ENCODE results near the gene PACS2. TPM values are rescaled to one million over a fixed set of nuclear protein-coding genes. Genes with fewer than 3 reads are reported as not detected.

Gene PACS2
- total and polyA plus RNA-seq, 2 donors (not counting 3 experiments of a cell fraction or from before 2014, with no cell fraction given): 52.7 to 86.3 TPM

- Histone ChIP-seq H3K9ac (replicated peaks; ENCODE audit: extremely low read depth, insufficient read depth, low read length) (no peak overlapping the region), H3K79me2 (ENCODE audit: control insufficient read depth, insufficient read depth, low read length) (no peaks in the 10 kb centered on the region), H4K20me1 (replicated peaks; ENCODE audit: control insufficient read depth, extremely low read depth, insufficient read depth, low read length) (no peaks in the 10 kb centered on the region), H3K9me3 (replicated peaks; ENCODE audit: control insufficient read depth, insufficient read depth, low read length) (no peaks in the 10 kb centered on the region), H2AFZ (ENCODE audit: low read depth, low read length) (no peak overlapping the region), H3K36me3 (ENCODE audit: control insufficient read depth in 2 of 2, extremely low read depth in 1 of 2, insufficient read depth in 2 of 2, low read length in 2 of 2) (peaks cover 0 to 4% of the 10 kb centered on the region in 2 experiments), H3K4me3 (replicated peaks in 1 of 3; ENCODE audit: insufficient read depth in 1 of 3, low read depth in 1 of 3, low read length in 3 of 3) (no peak overlapping the region), H3K27ac (ENCODE audit: insufficient read depth, low read depth, low read length) (no peak overlapping the region), H3K4me2 (ENCODE audit: insufficient read depth, low read length) (no peak overlapping the region), H3K4me1 (ENCODE audit: control insufficient read depth, extremely low read depth, insufficient read depth, low read length) (no peaks in the 10 kb centered on the region), H3K27me3 (ENCODE audit: control insufficient read depth in 2 of 2, insufficient read depth in 2 of 2, low read length in 2 of 2) (no peaks in the 10 kb centered on the region), H3K9me1 (replicated peaks; ENCODE audit: control insufficient read depth, extremely low read depth, insufficient read depth, low read length) (no peaks in the 10 kb centered on the region)
- ChIA-PET CTCF (no interaction called here), POLR2A (no interaction called here)
- FAIRE-seq (no peak), DNase-seq (ENCODE audit: low read depth, low spot score) (no peak)
- dilution Hi-C loops (cut with MboI; ENCODE audit: extremely low pct_ligation_motif_present, low sequenced_read_pairs) (no loop called here), intact Hi-C loops (cut with micrococcal nuclease) (no loop called here)
- no TSS peak for BruUV-seq (replicated peaks)
- TF ChIP-seq EZH2 (IDR thresholded peaks at IDR 0.05; ENCODE audit: borderline replicate concordance, low read depth, low read length, severe bottlenecking): no peak
- no peak for TF ChIP-seq GATA2 (IDR thresholded peaks at IDR 0.05; ENCODE audit: insufficient read depth, insufficient read length, low read depth, low read length)
- no peak for TF ChIP-seq FOS (IDR thresholded peaks at IDR 0.05; ENCODE audit: borderline replicate concordance, insufficient read depth, low read length)
- TF ChIP-seq JUN (IDR thresholded peaks at IDR 0.05; ENCODE audit: borderline replicate concordance, insufficient read depth, insufficient read length, low read depth): no peak
- no peak for TF ChIP-seq POLR2A (IDR thresholded peaks at IDR 0.05; ENCODE audit: low read depth, low read length)
- TF ChIP-seq CTCF (IDR thresholded peaks at IDR 0.05; ENCODE audit: extremely low read depth in 1 of 2, insufficient read depth in 1 of 2, low read depth in 1 of 2, low read length in 2 of 2): no peak
- no peak for TF ChIP-seq MAX (IDR thresholded peaks at IDR 0.05; ENCODE audit: insufficient read depth, insufficient read length)
- no peak for TF ChIP-seq POLR2AphosphoS5 (IDR thresholded peaks at IDR 0.05; ENCODE audit: insufficient read depth, low read depth, low read length)
- TF ChIP-seq MYC (IDR thresholded peaks at IDR 0.05; ENCODE audit: low read depth, low read length): no peak
Measured at GRCh38 chr14:105388110-105388951, 73.8 kb downstream of the PACS2 start.
